Cerebellar cortex (tissue), 1 donor: ENCODE measurements around the gene SWI5.
"Not testable (repeated sequence)": the region's sequence is repeated elsewhere in the genome, so short reads cannot be mapped to it uniquely, and the experiment has no call there.

Source experiments
- DNase-seq: peaks from one replicate; pipeline ENCODE4 v3.0.0-alpha.2; 2015; ENCODE audit warnings: low spot score

The SWI5 gene

DNA sequence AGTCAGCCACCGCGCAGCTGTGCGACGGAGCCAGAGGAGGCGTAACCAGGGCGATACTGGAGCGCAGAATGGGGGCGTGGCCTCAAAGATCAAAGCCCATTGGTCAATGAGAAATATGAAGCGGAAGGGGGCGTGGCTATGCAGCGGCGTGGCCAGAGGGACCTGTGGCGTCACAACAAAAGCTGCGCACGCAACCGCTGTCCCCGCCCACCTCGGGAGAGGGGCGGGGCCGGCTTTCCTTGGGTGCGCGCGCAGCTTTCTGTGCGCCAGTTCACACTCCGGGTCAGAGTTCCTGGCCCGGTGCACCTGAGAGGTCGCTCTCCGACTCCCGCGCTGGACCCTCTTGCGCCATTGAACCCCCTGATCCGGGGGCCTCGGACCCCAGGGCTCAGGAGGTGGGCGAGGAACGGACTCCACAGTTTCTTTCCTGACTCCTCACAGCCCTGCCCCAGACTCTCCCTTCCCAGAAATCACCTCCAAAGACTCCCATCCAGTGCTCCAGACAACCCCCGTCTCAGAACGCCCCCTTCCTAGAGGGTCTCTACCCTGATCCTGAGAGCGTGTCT lies at the start of gene SWI5:
TSS of gene SWI5 (plus strand) at position 269 of the 566 bp plus-strand sequence.
- peak; percentile 99 for DNase-seq

DNA sequence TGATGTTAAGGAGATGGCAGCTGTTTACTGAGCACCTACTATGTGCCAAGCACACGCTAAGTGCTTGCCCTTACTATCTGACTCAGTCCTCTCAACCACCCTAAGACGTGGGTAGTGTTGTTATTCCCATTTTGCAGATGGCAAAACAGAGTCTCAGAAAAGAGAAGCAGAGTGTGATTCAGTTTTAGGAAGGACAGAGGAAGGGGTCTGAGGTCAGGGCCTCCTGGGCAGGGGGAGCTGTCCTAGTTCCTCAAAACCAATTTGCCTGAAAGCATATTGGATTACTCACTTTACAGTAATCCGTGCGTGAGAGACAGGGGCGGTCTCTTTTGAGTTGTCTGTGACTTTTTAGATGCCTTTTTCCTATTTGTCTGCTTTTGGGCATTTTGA lies 49.7 kb upstream of the SWI5 start:
- no peak for DNase-seq

DNA sequence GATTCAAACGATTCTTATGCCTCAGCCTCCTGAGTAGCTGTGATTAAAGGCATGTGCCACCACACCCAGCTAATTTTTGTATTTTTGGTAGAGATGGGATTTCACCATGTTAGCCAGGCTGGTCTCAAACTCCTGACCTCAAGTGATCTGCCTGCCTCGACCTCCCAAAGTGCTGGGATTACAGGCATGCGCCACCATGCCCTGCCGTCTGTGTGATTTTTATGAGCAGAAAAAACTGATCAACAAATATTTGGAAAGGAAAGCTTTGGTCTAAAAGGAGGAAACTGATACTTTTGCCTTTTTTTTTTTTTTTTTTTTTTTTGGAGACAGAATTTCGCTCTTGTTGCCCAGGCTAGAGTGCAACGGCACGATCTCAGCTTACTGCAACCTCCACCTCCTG lies 45.2 kb upstream of the SWI5 start:
- not testable (repeated sequence) for DNase-seq

DNA sequence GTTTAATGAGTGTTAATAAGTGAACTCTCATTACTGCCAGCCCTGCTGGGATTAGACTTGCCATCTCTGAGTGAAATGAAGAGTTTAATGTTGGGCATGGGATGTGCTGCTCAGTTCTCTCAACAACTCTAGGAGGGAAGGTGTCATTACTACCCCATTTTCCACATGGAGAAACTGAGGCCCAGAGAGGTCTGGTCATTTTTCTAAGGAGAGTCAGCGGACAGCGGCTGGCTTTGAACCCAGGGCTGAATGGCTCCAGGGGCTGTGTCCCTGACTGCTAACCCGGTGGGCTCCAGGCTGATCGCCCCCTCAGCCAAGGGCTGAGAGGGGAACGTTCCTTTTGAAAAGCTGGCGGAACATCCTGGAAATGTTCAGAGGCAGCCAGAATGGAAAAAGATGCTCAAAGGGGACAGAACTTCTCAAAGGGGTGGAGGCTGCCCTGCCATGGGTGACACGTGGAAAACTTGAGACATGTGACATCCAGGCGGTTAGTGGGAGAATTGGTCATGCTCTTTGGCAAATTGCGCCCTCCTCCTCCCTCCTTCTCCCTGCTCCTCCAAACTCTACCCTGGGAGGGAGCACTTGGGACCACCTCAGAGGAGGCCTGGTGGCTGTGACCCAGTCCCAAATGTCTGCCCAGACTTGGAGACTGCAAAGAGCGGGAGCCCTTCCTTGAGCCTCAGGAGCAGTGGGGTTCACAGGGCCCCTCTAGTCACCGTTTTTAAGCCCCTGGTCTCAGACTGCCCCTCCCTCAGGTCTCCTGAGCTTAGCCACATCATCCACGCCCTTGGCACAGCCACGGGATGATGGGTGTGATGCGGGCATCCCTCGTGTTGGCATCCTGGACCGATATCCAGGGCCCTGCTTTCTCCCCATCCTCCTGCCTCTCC lies 44.2 kb upstream of the SWI5 start:
- no peak for DNase-seq

DNA sequence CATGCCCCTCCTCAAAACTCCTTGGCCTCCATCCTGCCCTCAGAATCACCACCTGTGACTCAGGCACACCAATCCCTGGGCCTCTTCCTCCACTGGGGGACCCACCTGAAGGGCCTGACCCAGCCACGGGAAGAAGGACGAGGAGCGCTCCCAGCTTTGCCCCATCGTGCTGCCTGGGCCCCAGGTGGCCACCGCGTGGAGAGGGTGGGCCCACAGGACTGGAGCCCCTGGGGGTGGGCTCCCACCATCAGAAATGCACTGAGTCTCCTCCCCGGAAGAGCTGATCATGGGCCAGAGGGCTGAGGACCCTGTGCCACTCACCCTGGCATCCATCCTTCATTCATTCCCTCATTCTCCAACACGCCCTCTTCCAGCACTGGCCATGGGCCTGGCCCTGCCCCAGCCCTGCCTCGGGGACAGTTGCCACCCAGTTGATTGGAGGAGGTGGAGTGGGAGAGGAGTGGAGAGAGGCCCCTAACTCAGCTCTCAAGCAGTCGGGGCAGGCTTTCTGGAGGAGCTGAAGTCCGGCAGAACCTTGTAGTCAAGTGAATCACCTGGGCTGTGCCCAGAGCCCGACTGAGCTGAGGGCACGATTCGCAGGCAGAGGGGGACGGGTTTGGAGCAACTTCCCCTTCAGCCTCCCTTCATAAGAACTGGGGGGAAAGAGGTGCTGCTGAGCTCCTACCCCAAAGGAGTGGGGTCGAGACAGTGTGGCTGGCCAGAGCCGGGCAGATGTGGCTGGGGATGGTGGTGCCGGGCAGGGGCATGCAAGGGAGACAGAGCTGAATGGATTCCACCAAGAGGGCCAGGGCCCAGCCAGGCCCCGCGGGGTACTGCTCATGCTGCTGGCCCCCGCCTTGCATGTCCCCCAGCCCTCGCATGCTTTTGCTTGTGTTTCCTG lies 43.3 kb upstream of the SWI5 start:
- DNase-seq = no peak

DNA sequence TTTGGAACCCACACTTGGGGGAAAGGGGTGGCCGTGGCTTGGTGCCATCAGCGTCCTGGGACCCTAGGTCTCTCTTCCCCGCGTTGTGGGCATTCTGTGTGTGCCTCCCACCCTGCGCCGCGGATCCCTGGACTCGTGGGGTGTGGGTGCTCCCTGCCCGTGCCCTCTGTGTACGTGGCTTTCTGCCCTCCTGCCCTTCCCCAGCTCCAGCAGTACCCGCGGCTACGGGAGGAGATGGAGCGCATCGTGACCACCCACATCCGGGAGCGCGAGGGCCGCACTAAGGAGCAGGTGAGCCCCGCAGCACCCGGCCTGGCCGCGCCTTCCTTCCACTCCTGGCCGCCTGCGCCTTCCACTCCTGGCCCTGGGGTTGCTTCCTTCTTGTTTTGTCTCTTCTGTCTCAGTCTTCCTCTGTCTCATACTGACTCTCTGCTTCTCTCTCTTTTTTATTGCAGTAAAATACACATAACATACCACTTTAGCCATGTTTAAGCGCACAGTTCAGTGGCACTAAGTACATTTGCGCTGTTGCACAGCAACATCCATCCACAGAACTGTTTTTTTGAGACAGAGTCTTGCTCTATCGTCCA lies 42.2 kb upstream of the SWI5 start:
- no peak for DNase-seq

DNA sequence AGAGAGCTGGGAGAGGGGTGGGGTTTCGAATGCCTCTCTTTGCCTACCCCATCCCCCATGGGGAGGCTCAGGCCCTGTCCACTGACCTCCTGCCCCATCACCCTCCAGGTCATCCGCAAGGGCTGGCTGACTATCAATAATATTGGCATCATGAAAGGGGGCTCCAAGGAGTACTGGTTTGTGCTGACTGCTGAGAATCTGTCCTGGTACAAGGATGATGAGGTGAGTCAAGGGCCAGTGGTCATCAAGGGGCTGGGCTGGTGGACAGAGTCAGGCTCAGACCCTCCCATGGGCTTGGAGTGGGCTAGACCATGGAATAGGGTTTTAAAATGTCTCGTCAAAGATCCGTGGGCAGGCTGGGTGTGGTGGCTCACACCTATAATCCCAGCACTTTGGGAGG lies 34.0 kb upstream of the SWI5 start:
- no peak for DNase-seq

DNA sequence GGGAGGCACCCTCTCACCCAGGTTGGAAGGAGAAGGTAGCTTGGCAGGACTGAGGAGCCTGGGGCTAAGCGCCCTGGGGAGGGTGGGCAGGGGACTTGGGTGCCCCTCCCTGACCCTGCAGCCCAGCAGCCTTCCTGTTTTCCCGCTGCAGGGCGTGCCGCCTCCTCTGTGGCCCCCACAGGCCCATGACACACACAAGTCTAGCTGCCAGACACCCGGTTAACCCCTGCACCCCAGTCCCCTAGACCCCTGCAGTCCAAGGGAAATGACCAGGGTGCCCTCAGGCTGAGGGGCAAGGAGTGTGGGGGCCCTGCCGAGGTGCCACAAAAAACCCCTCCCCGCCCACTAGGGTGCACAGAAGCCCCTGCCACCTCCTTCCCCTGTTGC lies 33.3 kb upstream of the SWI5 start:
- no peak for DNase-seq

DNA sequence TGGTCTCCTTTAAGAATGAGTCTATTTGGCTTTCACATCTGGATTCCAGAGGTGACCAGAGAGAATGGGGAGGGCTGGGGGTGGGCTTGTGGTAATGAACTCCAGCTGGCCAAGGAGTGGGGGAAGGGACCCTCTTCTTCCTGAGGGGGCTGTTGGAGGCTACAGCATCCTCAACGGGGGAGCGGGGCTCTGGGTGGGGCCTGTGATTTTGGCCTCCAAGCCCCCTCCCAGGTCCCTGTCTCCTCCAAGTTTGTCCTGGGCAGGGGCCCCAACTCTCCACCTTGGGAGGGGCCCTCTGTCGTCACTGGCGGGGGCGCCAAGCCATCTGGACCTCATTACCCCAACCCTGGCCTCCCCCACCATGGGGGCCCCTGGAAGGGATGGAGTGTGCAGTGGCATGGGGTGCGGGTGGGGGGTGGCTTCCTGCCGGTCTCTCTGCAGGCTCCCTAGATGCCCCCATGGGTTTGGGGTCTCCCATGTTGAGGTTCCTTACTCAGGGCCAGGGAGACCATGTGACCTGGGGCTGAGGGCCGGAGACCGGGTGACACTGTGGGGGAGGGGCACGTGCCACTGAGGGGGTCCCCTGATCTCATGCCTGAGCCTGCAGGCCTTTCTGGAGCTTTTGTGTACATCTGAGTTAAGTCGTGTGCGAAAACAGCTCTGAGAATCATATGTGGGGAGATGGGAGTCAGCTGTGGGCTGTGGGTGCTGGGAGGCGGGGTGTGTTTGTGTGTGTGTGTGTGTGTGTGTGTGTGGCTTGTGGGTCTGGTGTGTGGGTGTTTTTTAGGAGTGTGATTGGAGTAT lies 32.7 kb upstream of the SWI5 start:
- DNase-seq = no peak

DNA sequence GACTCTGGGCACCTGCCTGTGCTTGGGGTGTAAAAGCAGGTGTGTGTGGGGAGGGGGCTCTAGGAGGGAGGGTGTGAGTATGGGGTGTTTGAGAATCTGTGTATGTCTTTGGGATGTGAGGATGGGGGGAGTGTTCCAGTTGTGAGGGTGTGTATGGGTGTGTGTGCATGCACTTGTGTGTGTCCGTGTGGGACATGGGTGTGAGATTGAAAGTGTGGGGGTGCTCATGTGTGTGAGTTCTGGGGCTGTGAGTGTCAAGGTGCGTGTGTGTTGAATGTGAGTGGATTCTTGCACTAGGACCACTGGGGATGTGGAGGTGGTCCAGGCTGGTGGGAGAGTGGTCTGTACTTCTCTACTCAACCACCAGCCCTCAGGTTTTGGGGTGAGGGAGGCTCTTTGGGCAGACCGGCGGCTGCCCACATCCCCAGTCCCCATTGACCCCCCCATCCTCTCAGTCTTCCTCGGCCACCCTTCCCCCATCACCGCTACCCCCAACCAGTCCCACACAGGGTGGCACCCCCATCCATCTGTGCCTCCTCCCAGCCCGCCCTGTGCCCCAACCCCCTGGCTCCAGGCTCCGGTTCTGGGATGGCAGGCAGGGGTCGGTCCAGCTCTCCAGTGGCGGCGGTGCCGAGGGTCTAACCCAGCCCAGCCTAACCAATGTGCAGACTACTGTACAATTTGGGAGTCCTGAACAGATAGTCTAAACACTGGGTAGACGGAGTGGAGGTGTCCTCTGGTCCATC lies 31.8 kb upstream of the SWI5 start:
- no peak for DNase-seq

DNA sequence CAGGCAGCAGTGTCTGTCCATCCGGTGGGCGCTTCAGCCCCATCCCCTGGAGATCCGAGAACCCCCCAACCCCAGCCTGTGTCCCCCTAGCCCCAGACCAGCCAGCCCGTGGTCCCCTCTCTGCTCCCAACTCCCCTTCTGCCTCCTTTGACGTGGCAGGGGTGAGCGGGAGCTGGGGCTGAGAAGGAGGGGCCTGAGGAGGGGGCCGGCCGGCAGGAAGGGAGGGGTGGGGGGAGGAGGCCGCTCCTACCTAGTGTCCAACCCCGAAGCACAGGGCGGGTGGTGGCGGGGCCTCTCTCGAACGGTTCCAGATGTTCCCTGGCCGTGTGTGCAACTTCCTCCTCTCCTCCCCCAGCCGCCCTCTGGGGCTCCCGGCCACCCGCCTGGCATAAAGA lies 31.2 kb upstream of the SWI5 start:
- no peak for DNase-seq

DNA sequence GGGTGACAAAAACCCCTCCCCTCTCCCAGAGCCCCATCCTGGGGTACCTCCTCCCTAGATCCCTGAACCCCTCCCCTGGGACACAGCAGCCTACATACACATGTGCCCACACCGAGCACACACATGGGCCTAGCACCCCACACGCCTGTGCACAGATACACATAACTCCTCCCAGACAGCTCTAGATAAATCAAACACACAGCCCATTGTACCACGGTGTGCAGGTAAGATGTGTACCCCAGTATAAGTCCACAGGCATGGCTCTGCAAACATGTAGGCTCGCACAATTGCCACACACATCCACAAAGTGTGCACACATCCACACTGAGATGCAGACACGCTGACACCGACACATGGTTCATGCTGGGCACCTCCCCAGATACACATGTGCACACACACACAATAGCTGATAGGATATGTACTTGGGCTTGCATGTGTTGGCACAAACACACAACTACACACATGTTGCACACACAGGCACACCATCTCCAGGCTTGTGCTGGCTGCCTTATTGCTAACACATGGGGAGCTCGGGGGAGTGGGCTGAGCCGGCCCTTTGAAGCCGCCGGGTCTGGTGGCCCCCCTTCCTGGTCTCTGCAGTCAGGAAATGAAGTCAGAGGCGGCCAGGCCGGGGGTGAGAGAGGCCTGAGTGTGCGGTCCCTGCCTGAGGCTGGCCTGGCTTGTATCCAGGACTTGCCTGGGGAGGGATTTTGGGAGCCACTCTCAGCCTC lies 30.5 kb upstream of the SWI5 start:
- no peak for DNase-seq

DNA sequence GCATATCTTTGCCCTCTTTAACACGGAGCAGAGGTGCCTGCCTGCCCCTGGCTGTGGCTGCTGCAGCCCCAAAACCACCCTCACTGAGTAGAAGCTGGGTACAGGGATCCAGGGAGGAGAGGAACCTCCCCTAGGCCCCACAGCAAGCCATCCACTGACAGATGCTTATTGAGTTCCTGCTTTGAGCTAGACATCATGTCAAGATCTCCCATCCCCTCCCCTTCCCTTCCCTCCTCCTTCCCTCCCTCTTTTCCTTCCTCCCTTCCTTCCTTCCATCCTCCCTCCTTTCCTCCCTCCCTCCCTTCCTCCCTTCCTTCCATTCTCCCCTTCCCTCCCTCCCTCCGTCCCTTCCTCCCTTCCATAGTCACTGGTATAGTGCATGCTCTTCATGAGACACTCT lies 29.6 kb upstream of the SWI5 start:
- DNase-seq = no peak

DNA sequence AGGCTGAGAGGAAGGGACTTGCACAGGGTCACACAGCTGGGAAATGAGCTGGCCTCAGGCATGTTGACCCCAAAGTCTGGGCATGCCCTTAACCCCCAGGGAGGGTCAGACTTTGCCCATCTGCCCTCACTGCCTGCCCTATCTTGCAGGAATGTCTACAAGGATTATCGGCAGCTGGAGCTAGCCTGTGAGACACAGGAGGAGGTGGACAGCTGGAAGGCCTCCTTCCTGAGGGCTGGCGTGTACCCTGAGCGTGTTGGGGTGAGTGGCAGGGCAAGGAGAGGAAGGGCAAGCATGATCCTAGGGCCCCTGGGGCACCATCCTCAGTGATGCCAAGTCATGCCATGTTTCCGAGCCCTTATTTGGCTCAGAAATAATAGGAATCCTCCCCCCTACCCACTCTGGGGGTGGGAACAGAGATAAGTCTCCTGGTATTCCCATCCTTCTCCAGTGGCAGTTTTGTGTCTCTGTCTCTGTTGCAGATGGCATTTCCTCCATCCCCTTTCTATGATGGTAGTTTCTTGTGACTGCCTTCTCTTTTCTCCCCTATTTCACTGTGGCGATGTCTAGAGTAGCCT lies 28.8 kb upstream of the SWI5 start:
- DNase-seq = no peak

DNA sequence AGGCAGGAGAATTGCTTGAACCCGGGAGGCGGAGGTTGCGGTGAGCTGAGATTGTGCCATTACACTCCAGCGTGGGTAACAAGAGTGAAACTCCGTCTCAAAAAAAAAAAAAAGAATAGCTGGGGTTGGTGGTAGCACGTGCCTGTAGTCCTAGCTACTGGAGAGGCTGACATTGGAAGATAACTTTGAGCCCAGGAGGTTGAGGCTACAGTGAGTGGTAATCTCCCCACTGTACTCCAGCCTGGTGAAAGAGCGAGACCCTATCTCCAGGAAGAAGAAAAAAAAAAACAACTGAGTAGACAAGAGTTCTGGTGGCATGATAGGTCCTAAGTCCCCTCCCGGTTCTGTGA lies 26.5 kb upstream of the SWI5 start:
- no peak for DNase-seq

DNA sequence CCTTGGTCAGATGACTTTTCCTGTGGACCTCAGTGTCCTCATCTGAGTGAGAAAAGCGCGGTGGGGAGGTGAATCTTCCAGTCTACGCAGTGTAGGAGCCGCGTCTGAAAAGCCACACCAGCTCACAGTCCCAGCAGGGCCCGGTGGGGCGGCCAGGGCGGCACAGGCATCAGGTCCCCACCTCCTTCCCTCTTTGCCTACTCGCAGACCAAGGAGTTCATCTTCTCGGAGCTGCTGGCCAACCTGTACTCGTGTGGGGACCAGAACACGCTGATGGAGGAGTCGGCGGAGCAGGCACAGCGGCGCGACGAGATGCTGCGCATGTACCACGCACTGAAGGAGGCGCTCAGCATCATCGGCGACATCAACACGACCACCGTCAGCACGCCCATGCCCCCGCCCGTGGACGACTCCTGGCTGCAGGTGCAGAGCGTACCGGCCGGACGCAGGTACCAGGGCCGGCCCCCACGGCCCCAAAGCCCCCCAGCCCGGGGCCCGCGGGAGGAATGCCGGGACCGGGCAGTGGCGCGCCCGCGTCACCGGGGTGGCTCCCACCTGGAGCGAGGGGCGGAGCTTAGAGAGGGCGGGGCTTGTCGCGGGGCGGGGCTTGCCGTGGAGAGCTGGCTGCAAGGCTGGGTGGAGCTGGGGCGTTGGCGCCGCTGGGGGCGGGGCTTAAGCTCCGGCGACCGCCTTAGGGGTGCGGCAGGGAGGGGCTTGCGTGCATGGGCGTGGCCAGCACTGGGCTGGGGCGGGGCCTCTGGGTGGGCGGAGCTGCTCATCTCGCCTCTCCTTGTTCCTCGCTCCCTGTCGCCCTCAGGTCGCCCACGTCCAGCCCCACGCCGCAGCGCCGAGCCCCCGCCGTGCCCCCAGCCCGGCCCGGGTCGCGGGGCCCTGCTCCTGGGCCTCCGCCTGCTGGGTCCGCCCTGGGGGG lies 25.9 kb upstream of the SWI5 start:
- DNase-seq = peak; percentile 64

DNA sequence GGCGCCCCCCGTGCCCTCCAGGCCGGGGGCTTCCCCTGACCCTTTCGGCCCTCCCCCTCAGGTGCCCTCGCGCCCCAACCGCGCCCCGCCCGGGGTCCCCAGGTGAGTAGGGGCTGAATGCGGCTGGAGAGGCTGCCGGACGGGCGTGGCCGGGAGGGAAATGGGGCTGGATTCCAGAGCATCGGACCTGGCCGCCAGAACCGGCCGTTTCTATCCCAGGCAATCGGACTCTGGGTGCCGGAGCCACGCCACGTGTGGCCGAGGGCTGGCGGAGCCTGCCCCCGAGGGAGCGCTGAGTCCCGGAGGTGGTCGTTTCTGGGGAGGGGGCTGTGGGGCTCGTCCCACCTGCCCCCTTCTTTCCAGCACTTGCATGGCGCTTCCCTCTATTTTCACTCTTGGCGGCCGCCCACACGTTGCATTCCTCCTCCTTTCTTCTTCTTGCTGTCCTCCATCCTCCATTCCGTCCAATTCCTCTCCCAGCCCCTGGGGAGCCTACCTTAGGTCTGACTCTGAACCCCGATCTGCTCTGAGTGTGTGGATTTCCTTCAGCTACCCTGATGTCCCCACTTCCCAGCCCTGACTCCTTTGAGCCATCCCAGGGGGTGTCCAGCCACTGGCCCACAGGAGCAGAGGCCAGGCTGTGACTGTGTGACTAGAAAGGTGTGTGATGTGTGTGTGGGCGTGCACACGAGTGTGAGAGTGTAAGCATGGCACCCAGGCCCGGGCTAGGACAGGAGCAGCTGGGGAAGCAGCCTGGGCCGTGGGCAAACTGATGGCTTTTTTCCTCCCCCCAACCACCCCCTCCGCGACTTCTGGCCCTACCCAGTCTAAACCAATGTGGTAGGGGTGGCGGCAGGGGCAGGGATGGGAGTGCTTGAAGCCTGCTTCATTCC lies 25.0 kb upstream of the SWI5 start:
- DNase-seq = no peak

DNA sequence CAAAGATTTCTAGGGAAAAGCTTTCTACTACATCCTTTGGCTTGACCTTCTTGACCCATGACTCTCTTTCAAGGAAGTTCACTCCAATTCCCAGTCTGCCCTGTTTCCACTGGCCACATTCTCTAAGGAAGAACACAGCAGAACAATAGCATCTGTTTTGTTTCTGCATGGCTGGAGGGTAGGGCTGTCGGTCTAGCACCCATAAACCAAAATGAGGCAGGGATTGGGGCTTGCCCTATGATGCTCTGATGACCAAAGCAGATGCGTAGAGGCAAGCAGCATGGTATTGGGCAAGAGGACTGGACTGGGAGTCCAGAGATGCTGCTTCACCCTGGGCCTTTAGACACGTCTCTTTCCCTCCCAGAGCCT lies 24.4 kb upstream of the SWI5 start:
- DNase-seq = peak; percentile 61
